Epithelial cell of esophagus (primary cell): ENCODE measurements around the gene HSD17B3.
"Not testable (repeated sequence)": the region's sequence is repeated elsewhere in the genome, so short reads cannot be mapped to it uniquely, and the experiment has no call there.

Experiments
- DNase-seq: peaks from one replicate; pipeline ENCODE4 v3.0.0; 2010; ENCODE audit warnings: low read depth
- H3K4me3 ChIP-seq: 2 replicates; pipeline ENCODE4 v1.5.1; 2011; ENCODE audit warnings: mild to moderate bottlenecking, low read length, control low read depth
- TF ChIP-seq, protein P1 (sequence below): IDR thresholded peaks from 2 replicates; pipeline ENCODE4 v1.5.1; 2011; ENCODE audit warnings: low read depth, mild to moderate bottlenecking, low read length, control low read depth, inconsistent platforms; ENCODE audit not compliant: insufficient read depth; ENCODE audit errors: missing control alignments

HSD17B3 gene

DNA sequence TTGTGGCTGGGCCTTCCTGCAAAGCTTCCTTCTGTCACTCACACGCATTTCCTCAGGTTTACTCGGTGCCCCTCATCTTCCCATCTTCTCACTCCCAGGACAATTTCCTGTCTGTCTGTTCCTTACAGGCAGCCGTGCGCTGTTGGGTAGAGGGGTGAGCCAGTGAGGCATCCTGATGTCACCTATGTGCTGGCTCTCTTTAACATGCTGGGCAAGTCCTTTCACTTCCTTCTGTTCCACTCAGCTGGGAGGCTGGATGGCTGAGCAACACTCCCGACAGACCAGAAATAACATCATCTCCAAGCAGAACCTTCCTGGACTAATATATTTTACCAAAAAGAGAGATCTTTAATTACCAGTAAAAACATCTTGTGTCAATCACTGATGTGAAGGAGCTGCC, 103.0 kb downstream of the HSD17B3 start:
- TF ChIP-seq, protein P1, sequence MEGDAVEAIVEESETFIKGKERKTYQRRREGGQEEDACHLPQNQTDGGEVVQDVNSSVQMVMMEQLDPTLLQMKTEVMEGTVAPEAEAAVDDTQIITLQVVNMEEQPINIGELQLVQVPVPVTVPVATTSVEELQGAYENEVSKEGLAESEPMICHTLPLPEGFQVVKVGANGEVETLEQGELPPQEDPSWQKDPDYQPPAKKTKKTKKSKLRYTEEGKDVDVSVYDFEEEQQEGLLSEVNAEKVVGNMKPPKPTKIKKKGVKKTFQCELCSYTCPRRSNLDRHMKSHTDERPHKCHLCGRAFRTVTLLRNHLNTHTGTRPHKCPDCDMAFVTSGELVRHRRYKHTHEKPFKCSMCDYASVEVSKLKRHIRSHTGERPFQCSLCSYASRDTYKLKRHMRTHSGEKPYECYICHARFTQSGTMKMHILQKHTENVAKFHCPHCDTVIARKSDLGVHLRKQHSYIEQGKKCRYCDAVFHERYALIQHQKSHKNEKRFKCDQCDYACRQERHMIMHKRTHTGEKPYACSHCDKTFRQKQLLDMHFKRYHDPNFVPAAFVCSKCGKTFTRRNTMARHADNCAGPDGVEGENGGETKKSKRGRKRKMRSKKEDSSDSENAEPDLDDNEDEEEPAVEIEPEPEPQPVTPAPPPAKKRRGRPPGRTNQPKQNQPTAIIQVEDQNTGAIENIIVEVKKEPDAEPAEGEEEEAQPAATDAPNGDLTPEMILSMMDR: no peak
- DNase-seq: peak; percentile 19
- no peak overlapping the region for H3K4me3 ChIP-seq

DNA sequence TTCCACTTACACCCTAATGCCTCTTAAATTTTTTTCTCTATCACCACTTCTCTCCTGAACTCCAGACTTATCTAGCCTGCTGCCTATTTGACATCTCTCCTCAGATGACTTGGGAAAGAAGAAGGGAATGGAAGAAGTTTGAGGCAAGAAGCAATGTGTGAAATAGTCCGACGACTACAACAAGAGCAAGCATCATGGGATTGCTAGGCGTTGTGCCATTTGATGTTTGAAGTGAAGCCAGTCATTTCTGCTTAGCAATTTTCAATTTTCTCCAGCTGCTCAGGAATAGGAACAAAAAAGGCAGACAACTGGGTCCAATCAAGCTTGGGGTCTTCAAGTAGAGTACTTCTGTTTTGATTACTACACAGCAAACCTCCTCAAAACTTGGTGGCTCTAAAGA, 106.4 kb downstream of the HSD17B3 start:
- H3K4me3 ChIP-seq: no peak overlapping the region

DNA sequence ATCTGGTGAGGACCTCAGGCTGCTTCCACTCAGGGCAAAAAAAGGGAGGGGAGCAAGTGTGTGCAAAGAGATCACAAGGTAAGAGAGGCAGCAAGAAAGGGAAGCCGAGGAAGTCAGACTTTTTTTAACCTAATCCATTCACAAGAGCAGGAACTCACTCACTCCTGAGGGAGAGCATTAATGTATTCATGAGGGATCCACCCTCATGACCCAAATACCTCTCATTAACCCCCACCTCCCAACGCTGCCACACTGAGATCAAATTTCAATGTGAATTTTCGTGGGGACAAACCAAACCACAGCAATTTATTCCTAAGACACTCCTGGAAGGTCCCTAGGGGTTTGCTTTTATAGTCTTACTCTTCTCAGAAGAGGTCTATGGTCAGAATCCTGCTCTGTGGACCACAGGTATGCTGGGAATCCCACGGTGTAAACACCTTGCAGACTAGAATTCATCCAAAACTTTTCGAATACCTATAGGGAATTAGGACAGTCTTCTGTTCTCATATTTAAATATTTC, 108.7 kb downstream of the HSD17B3 start:
- H3K4me3 ChIP-seq: no peak overlapping the region
- TF ChIP-seq, protein P1: no peak
- no peak for DNase-seq

More for the DNA sequence above, 106.4 kb downstream of the HSD17B3 start:
- TF ChIP-seq, protein P1: no peak
- no peak for DNase-seq

DNA sequence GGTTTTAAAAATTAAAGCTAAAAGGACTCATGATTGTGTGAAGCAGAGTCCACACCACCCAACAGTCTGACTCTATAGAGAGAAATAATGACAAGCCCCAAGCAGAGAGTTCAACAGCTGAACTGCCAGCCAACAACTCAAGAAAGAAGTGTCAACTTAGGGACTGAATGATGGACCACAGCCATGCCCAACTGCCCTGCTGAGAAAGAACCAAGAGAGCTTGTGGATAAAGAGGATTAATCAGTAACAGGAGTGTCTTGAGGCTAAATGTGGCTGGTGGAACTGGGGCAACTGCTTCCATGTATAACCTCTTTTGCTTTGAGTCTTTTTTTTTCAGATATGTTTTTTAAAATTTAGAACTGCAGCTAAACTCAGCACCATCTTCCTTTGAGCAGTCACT, 109.3 kb downstream of the HSD17B3 start:
- TF ChIP-seq, protein P1: no peak
- DNase-seq: no peak
- H3K4me3 ChIP-seq: no peak overlapping the region

DNA sequence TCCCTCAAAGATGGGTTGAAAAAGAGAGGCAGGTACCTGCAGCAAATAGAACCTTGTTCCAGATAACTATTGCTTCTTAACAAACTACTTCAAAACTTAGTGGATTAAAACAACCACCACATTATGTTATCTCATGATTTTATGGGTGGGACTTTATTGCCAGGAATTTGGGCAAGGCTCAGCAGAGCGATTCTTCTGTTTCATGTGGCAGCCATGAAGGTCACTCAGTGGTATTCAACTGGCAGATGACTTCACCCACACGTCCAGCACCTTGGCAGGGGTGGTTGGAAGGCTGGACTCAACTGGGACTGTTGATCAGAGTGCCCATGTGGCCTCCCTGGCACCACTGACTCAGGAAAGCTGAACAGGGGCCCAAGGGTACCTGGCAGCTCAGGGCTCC, 112.0 kb downstream of the HSD17B3 start:
- no peak for DNase-seq
- TF ChIP-seq, protein P1: no peak
- H3K4me3 ChIP-seq: no peak overlapping the region

DNA sequence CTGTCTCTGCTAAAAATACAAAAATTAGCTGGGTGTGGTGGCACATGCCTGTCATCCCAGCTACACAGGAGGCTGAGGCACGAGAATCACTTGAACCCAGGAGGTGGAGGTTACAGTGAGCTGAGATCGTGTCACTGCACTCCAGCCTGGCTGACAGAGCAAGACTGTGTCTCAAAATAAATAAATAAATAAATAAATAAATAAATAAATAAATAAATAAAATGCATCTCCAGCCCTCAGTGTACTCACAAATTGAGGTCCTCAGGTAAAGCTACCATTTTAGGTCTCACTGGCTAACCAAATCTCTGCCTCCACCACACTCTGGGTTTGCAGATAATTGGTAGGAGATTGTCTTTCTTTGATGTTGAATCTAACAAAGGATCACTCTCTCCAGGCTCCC, 112.4 kb downstream of the HSD17B3 start:
- not testable (repeated sequence) for DNase-seq, H3K4me3 ChIP-seq

DNA sequence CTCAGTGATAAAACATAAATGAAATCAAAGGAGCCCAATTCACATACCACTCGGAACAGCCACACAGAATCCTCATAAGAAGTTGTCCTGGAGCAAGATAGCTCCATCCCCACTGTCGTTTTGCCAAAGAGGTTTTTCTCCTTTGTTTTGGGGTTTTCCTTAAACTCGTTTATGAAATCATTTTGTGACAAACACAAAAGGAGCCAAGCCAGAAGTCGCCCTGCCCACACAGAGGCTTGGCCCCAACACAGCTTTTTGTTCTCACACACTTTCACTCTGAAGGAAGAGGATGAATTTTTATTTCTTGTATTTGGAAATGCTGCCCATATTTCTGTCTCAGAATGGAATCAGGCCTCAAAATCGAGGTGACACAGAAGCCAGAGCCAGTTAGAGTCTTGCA, 113.4 kb downstream of the HSD17B3 start:
- TF ChIP-seq, protein P1: no peak
- DNase-seq: no peak
- no peak overlapping the region for H3K4me3 ChIP-seq
